Esophagus squamous epithelium (tissue), 4 donors: ENCODE results near the gene ZNF652.

Experiments used
- CTCF ChIP-seq, 6 experiments: fragments of 450-650 bp in 4 of 6; fragments of 200-600 bp in 2 of 6; sonication (generic) in 2 of 6; IDR thresholded peaks; one replicate each; pipeline ENCODE4 v1.5.1; 2016 to 2019; ENCODE audit warnings: antibody characterized with exemption in 6 of 6, mild to moderate bottlenecking in 4 of 6, moderate library complexity in 4 of 6
- POLR2A ChIP-seq, 4 donors: fragments of 450-650 bp; IDR thresholded peaks; one replicate each; pipeline ENCODE4 v1.6.1; 2017; ENCODE audit warnings: antibody characterized with exemption in 4 of 4, mild to moderate bottlenecking in 4 of 4, moderate library complexity in 3 of 4

GRCh38 chr17:49343273-49343672 lies 18.8 kb downstream of the ZNF652 start:
- TF ChIP-seq CTCF (IDR thresholded peaks at IDR 0.05), result no peak
- no peak for TF ChIP-seq POLR2A (IDR thresholded peaks at IDR 0.05)
